Measurements from ENCODE around the gene PAX8.

The PAX8 gene

DNA sequence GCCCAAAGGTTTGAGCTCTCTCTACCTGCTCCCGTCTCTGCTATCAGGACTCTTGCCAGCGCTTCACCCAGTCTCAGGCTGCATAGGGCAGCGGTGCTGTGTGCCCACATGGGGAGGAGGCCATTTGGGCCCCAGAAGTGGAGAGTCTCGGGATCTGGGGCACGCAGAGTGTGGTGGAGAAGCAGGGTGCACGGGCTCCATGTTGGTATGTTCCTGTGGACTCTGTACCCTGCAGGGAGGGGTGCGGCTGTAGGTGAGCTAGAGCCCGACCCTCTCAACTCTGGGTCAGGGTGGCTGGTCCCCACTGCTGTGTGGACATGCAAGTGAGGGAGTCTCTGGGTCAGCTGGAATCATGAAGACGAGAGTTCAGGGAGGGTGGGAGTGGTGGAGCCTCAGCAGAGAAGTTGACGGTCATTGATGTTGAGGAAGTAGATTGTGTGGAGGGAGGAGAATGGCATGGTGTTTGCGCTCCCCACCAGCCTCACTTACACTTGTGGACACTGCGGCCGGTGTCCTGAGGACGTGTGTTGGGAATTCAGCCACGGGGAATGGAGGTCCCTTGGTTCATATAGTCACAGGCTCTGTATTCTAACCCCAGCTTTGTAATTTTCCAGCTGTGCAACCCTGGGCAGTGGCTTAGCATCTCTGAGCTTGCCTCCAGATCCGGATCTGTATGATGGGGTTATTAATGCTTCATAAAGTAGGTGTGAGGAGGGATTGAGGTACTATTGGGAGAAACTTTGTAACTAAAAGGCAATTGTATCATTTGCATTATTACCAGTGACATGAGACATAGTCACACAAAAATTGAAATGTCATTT, 105.8 kb downstream of the PAX8 start:
- DNase-seq (ENCODE audit: low read depth), result no peak
- H3K4me3 ChIP-seq (ENCODE audit: low read depth, low read length), result no peak overlapping the region
- no peak for TF ChIP-seq CTCF (IDR thresholded peaks at IDR 0.05; ENCODE audit: control insufficient read depth, extremely low read depth, insufficient read depth)

DNA sequence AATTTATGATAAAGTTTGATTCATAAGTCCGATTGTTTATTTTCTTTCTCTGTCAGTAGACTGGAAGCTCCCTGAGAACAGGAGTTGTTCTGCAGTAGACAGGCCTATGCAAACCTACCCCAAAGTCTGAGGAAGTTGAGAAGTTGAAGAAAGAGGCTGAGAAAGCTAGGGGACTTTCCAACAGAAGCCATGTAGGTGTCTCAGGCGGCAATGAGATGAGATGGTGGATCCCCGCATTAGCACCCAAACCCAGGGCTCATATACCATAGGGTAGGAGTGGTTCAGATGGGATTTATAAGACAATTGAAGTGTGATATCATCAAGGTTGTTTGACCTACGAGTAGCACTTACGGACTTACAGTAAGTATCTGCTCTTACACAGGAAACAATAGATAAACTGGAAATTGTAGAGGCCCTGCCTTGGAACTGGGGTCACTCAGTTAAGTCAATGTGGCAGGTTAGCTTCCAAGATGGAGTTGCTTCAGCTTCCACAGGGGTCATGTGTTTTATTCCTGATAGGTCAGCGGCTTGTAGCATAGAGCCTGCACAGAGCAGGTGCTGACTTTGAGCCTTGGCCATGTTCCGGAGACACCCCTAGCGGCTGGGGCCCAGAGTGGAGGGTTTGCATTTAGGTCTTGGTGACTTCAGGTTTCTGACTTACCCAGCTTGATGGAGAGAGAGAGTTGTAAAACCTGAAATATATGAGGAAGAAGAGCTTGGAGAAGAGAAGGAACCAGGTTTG, 107.2 kb downstream of the PAX8 start:
- no peak for TF ChIP-seq CTCF (IDR thresholded peaks at IDR 0.05; ENCODE audit: control insufficient read depth, extremely low read depth, insufficient read depth)
- no peak for DNase-seq (ENCODE audit: low read depth)
- H3K4me3 ChIP-seq (ENCODE audit: low read depth, low read length), result no peak overlapping the region

GRCh38 chr2:113169586-113169985, 109.1 kb downstream of the PAX8 start:
- TF ChIP-seq CTCF (IDR thresholded peaks at IDR 0.05; ENCODE audit: control insufficient read depth, extremely low read depth, insufficient read depth), result no peak
- H3K4me3 ChIP-seq (ENCODE audit: low read depth, low read length), result no peak overlapping the region
- DNase-seq (ENCODE audit: low read depth), result no peak

- no peak for DNase-seq (ENCODE audit: low read depth)
- TF ChIP-seq CTCF (IDR thresholded peaks at IDR 0.05; ENCODE audit: control insufficient read depth, extremely low read depth, insufficient read depth), result no peak
- no peak overlapping the region for H3K4me3 ChIP-seq (ENCODE audit: low read depth, low read length)
Measured at GRCh38 chr2:113169002-113169530, 109.7 kb downstream of the PAX8 start.

GRCh38 chr2:113167962-113168340, 110.8 kb downstream of the PAX8 start:
- no peak for TF ChIP-seq CTCF (IDR thresholded peaks at IDR 0.05; ENCODE audit: control insufficient read depth, extremely low read depth, insufficient read depth)

GRCh38 chr2:113167115-113167932, 111.4 kb downstream of the PAX8 start:
- TF ChIP-seq CTCF (IDR thresholded peaks at IDR 0.05; ENCODE audit: control insufficient read depth, extremely low read depth, insufficient read depth), result no peak
- H3K4me3 ChIP-seq (ENCODE audit: low read depth, low read length), result no peak overlapping the region
- no peak for DNase-seq (ENCODE audit: low read depth)

More at GRCh38 chr2:113167962-113168340, 110.8 kb downstream of the PAX8 start:
- DNase-seq (ENCODE audit: low read depth), result no peak
- no peak overlapping the region for H3K4me3 ChIP-seq (ENCODE audit: low read depth, low read length)

Measured in LNCaP clone FGC (cell line).